Mesothelial cell of epicardium (in vitro differentiated cells): ENCODE data around the gene ZBTB33. TPM values are rescaled to one million over a fixed set of nuclear protein-coding genes. Genes with fewer than 3 reads are reported as not detected.
A peak's percentile ranks its signal among the peaks of the same experiment; 100 is the strongest.

Source experiments
- DNase-seq, 2 experiments: peaks; one replicate each; pipeline ENCODE4 v3.0.0; 2021; ENCODE audit warnings: low spot score in 2 of 2; ENCODE audit not compliant: unreplicated experiment in 2 of 2
- H3K27ac Mint-ChIP-seq: 2 replicates; pipeline ENCODE4 v1.8.0; 2021; ENCODE audit warnings: mixed read lengths
- H3K27me3 Mint-ChIP-seq: 2 replicates; pipeline ENCODE4 v1.8.0; 2021; ENCODE audit warnings: low read depth, mixed read lengths
- H3K36me3 Mint-ChIP-seq: 2 replicates; pipeline ENCODE4 v1.8.0; 2021; ENCODE audit warnings: mixed read lengths
- H3K4me1 Mint-ChIP-seq: 2 replicates; pipeline ENCODE4 v1.8.0; 2021; ENCODE audit warnings: mixed read lengths
- H3K4me3 Mint-ChIP-seq: 2 replicates; pipeline ENCODE4 v1.8.0; 2021; ENCODE audit warnings: mild to moderate bottlenecking, moderate library complexity, mixed read lengths
- H3K9me3 Mint-ChIP-seq: 2 replicates; pipeline ENCODE4 v1.8.0; 2021; ENCODE audit warnings: mixed read lengths
- CTCF ChIP-seq: fragments of 200-600 bp; sonication (generic); IDR thresholded peaks from one replicate; pipeline ENCODE4 v1.5.0; 2021; ENCODE audit warnings: antibody characterized with exemption; ENCODE audit not compliant: unreplicated experiment
- total RNA-seq: library from RNA; stranded (reverse); gene quantifications from 3 replicates; pipeline ENCODE4 v1.2.1, GENCODE V29; 2021

Gene ZBTB33
- total RNA-seq, 1 donor from 2014 or later, result 20.3 TPM

GRCh38 chrX:120236687-120237479, 13.7 kb upstream of the ZBTB33 start:
- no peaks in the 10 kb centered on the region for H3K4me1 Mint-ChIP-seq
- no peak overlapping the region for H3K4me3 Mint-ChIP-seq

GRCh38 chrX:120238933-120239332, 11.7 kb upstream of the ZBTB33 start:
- no peaks in the 10 kb centered on the region for H3K9me3 Mint-ChIP-seq
- DNase-seq, result no peak
- no peak overlapping the region for H3K27ac Mint-ChIP-seq
- no peaks in the 10 kb centered on the region for H3K36me3 Mint-ChIP-seq
- no peak overlapping the region for H3K4me3 Mint-ChIP-seq
- TF ChIP-seq CTCF, result no peak
- H3K27me3 Mint-ChIP-seq, result no peaks in the 10 kb centered on the region
- H3K4me1 Mint-ChIP-seq, result peaks cover 2% of the 10 kb centered on the region

More at GRCh38 chrX:120236687-120237479, 13.7 kb upstream of the ZBTB33 start:
- H3K36me3 Mint-ChIP-seq, result no peaks in the 10 kb centered on the region
- no peak for TF ChIP-seq CTCF
- H3K27me3 Mint-ChIP-seq, result no peaks in the 10 kb centered on the region
- peaks cover 5% of the 10 kb centered on the region for H3K9me3 Mint-ChIP-seq
- no peak for DNase-seq
- H3K27ac Mint-ChIP-seq, result no peak overlapping the region

GRCh38 chrX:120242813-120243212, 7.8 kb upstream of the ZBTB33 start:
- DNase-seq, result no peak
- TF ChIP-seq CTCF, result no peak
- Mint-ChIP-seq H3K9me3 (peaks cover 8% of the 10 kb centered on the region), H3K27me3 (peaks cover 14% of the 10 kb centered on the region), H3K4me3 (no peak overlapping the region), H3K27ac (no peak overlapping the region), H3K4me1 (peaks cover 5% of the 10 kb centered on the region), H3K36me3 (no peaks in the 10 kb centered on the region)

- peaks cover 5% of the 10 kb centered on the region for H3K4me1 Mint-ChIP-seq
- peaks cover 8% of the 10 kb centered on the region for H3K9me3 Mint-ChIP-seq
- peaks cover 18% of the 10 kb centered on the region for H3K27me3 Mint-ChIP-seq
- H3K27ac Mint-ChIP-seq, result peak overlapping the region; percentile 88
- no peak for DNase-seq
- H3K36me3 Mint-ChIP-seq, result no peaks in the 10 kb centered on the region
- H3K4me3 Mint-ChIP-seq, result peak overlapping the region; percentile 77
- no peak for TF ChIP-seq CTCF
Observed at GRCh38 chrX:120244395-120244734, 6.2 kb upstream of the ZBTB33 start.

- DNase-seq, result peak in 1 of 2 experiments; percentile 59
- peaks cover 8% of the 10 kb centered on the region for H3K9me3 Mint-ChIP-seq
- peak overlapping the region; percentile 88 for H3K27ac Mint-ChIP-seq
- TF ChIP-seq CTCF, result no peak
- H3K4me1 Mint-ChIP-seq, result peaks cover 5% of the 10 kb centered on the region
- peaks cover 18% of the 10 kb centered on the region for H3K27me3 Mint-ChIP-seq
- H3K4me3 Mint-ChIP-seq, result peak overlapping the region; percentile 77
- H3K36me3 Mint-ChIP-seq, result no peaks in the 10 kb centered on the region
Observed at GRCh38 chrX:120244735-120245498, 5.7 kb upstream of the ZBTB33 start.
